Stimulated activated CD4-positive, alpha-beta T cell treated with anti-CD3 and anti-CD28 coated beads, Interleukin-4, amount 100 ng/mL, for 48 hours (primary cell): ENCODE measurements around the gene TLCD5.

Experiments used
- DNase-seq, 2 donors: peaks; one replicate each; pipeline ENCODE4 v3.0.0-alpha.2; 2020; ENCODE audit warnings: low read depth in 2 of 2

The TLCD5 gene

DNA sequence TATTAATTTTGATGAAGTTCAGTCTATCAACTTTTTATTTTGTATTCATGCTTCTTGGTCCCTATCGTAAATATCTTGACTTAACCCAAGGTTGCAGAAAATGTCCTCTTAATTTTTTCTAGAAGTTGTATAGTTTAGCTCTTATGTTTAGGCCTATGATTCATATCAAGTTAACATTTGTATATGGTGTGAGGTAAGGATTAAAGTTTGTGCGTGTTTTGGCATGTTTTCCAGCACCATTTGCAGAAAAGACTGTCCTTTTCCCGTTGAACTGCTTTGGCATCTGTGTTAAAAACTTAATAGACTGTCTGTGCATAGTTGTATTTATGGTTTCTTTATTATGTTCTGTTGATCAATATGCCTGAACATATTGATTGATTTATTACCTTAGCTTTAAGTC lies 53.4 kb downstream of the TLCD5 start:
- no peak for DNase-seq

- DNase-seq, result no peak
Observed at GRCh38 chr11:120381401-120381800, 56.3 kb downstream of the TLCD5 start.
